DND-41 (cell line): Measurements from ENCODE around the gene RHD.
A peak's percentile ranks its signal among the peaks of the same experiment; 100 is the strongest.

Experiments
- ATAC-seq: fragments of 200-7000 bp; cut with Tn5 transposase; 3 replicates; pipeline ENCODE4 v1.9.1; 2021; ENCODE audit warnings: low read depth; ENCODE audit not compliant: insufficient read depth
- DNase-seq: peaks from one replicate; pipeline ENCODE4 v3.0.0-alpha.2; 2020
- H2AFZ ChIP-seq: 2 replicates; pipeline ENCODE4 v1.6.0; 2012; ENCODE audit warnings: low read depth, low read length
- H3K27ac ChIP-seq: 2 replicates; pipeline ENCODE4 v1.5.1; 2012; ENCODE audit warnings: low read length, inconsistent platforms
- H3K27me3 ChIP-seq: fragments of 200-600 bp; sonication (generic); 2 replicates; pipeline ENCODE4 v1.6.0; 2012; ENCODE audit warnings: low read length, mild to moderate bottlenecking, inconsistent platforms; ENCODE audit not compliant: insufficient read depth, poor library complexity
- H3K36me3 ChIP-seq: 2 replicates; pipeline ENCODE4 v1.5.1; 2012; ENCODE audit warnings: low read length, inconsistent platforms; ENCODE audit not compliant: insufficient read depth
- H3K4me1 ChIP-seq: 2 replicates; pipeline ENCODE4 v1.5.1; 2012; ENCODE audit warnings: mild to moderate bottlenecking, low read length; ENCODE audit not compliant: insufficient read depth
- H3K4me2 ChIP-seq: 2 replicates; pipeline ENCODE4 v1.6.0; 2012; ENCODE audit warnings: mild to moderate bottlenecking, moderate library complexity, low read length, inconsistent platforms; ENCODE audit not compliant: insufficient read depth
- H3K4me3 ChIP-seq, 2 experiments: fragments of 200-600 bp in 1 of 2; shearing (Covaris generic) in 1 of 2; 2 replicates each; pipeline ENCODE4 v1.5.1; 2012 to 2016; ENCODE audit warnings: inconsistent platforms in 2 of 2, low read length in 2 of 2, mild to moderate bottlenecking in 2 of 2, low read depth in 1 of 2, moderate library complexity in 1 of 2
- H3K79me2 ChIP-seq: 2 replicates; pipeline ENCODE4 v1.6.0; 2012; ENCODE audit warnings: low read length, inconsistent platforms; ENCODE audit not compliant: insufficient read depth
- H3K9ac ChIP-seq: 2 replicates; pipeline ENCODE4 v1.6.0; 2012; ENCODE audit warnings: low read depth, mild to moderate bottlenecking, inconsistent platforms, low read length, moderate library complexity
- H3K9me3 ChIP-seq: 2 replicates; pipeline ENCODE4 v1.5.1; 2012; ENCODE audit warnings: low read length, moderate library complexity, mild to moderate bottlenecking, inconsistent platforms; ENCODE audit not compliant: insufficient read depth, severe bottlenecking
- H4K20me1 ChIP-seq: 2 replicates; pipeline ENCODE4 v1.6.0; 2012; ENCODE audit warnings: low read length; ENCODE audit not compliant: insufficient read depth
- EZH2 ChIP-seq: IDR thresholded peaks from 3 replicates; pipeline ENCODE4 v1.6.1; 2012; ENCODE audit warnings: borderline replicate concordance, low read depth, mild to moderate bottlenecking, moderate library complexity, low read length, inconsistent platforms; ENCODE audit not compliant: severe bottlenecking
- TF ChIP-seq, protein P1 (sequence below): IDR thresholded peaks from 2 replicates; pipeline ENCODE4 v1.5.1; 2012; ENCODE audit warnings: borderline replicate concordance, low read length, moderate library complexity, mild to moderate bottlenecking; ENCODE audit not compliant: poor library complexity, severe bottlenecking; ENCODE audit errors: extremely low read depth

RHD gene

DNA sequence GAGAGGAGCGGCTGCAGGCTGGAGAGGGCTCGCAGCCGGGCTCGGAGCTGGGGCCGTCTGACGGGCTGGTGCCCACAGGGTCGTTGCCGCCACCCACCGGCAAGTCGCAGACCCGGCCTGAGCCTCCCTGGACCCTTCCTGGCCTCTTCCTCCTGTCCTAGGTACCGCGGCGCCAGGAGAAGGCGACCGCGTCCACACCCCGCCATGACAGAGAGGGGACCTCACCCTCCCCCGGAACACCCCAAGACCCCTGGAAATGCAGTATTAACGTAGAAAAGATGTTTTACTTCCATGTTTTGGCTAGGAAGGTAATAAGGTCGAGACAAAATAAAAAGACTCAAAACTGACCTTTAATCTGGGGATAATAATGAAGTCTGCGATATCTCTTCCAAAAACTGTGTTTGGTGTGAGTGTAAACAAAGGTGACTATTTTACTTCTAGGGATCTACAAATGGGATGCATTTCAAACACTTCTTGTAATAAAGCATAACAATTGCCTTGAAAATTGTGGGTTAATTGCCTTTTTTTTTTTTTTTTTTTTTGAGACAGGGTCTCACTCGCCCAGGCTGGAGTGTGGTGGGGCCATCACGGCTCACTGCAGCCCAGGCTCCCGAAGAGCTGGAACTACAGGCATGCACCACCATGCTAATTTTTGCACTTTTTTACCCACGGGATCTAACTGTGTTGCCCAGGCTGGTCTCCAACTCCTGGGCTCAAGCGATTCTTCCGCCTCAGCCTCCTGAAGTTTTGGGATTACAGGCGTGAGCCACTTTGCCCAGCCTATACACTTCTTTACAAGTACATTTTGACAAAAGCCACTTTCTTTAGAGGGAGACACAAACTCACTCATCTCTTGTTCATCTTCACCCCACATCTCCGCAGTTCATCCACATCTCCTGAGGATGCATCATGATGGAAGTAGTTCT lies 24.2 kb upstream of the RHD start:
- no peaks in the 10 kb centered on the region for H3K27me3 ChIP-seq
- DNase-seq (no peak), ATAC-seq (peak; percentile 56)
- H3K4me3 ChIP-seq: peak overlapping the region; percentile 60 to 96
- H3K27ac ChIP-seq: peak overlapping the region; percentile 99
- peaks cover 30% of the 10 kb centered on the region for H4K20me1 ChIP-seq
- H2AFZ ChIP-seq: peak overlapping the region; percentile 97
- H3K4me2 ChIP-seq: peak overlapping the region; percentile 76
- H3K9me3 ChIP-seq: no peaks in the 10 kb centered on the region
- peaks cover 43% of the 10 kb centered on the region for H3K79me2 ChIP-seq
- peaks cover 42% of the 10 kb centered on the region for H3K4me1 ChIP-seq
- peaks cover 37% of the 10 kb centered on the region for H3K36me3 ChIP-seq
- H3K9ac ChIP-seq: peak overlapping the region; percentile 93
- TF ChIP-seq, protein P1, sequence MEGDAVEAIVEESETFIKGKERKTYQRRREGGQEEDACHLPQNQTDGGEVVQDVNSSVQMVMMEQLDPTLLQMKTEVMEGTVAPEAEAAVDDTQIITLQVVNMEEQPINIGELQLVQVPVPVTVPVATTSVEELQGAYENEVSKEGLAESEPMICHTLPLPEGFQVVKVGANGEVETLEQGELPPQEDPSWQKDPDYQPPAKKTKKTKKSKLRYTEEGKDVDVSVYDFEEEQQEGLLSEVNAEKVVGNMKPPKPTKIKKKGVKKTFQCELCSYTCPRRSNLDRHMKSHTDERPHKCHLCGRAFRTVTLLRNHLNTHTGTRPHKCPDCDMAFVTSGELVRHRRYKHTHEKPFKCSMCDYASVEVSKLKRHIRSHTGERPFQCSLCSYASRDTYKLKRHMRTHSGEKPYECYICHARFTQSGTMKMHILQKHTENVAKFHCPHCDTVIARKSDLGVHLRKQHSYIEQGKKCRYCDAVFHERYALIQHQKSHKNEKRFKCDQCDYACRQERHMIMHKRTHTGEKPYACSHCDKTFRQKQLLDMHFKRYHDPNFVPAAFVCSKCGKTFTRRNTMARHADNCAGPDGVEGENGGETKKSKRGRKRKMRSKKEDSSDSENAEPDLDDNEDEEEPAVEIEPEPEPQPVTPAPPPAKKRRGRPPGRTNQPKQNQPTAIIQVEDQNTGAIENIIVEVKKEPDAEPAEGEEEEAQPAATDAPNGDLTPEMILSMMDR: no peak
- no peak for TF ChIP-seq EZH2

DNA sequence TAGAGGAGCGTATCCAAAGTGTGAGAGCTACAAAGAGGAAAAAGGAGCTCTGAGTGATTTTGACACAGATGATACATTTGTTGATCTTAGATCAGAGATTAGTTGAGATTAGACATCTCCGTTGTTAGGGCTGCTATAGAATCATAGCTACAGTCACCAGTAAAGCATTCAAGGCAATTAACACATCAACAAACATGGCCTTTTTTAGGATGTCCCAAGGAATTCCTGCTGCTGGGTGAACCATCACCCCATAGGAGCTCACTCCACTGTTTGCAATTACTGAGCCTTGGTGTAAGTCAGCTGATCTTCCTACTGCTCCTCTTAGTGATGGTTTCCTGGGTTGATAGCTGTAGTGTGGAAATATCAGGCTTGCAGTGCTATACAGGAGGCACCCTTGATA lies 18.4 kb upstream of the RHD start:
- no peak overlapping the region for H2AFZ ChIP-seq
- no peak overlapping the region for H3K4me2 ChIP-seq
- no peak overlapping the region for H3K4me3 ChIP-seq
- H4K20me1 ChIP-seq: no peaks in the 10 kb centered on the region; the same call in 1 of the 2 replicates
- H3K36me3 ChIP-seq: no peaks in the 10 kb centered on the region
- H3K4me1 ChIP-seq: no peaks in the 10 kb centered on the region
- DNase-seq (no peak), ATAC-seq (no peak)
- no peak overlapping the region for H3K9ac ChIP-seq
- H3K79me2 ChIP-seq: no peaks in the 10 kb centered on the region; the same call in 1 of the 2 replicates
- H3K27me3 ChIP-seq: no peaks in the 10 kb centered on the region
- no peak for TF ChIP-seq EZH2
- TF ChIP-seq, protein P1: no peak
- H3K27ac ChIP-seq: no peak overlapping the region
- H3K9me3 ChIP-seq: no peaks in the 10 kb centered on the region

DNA sequence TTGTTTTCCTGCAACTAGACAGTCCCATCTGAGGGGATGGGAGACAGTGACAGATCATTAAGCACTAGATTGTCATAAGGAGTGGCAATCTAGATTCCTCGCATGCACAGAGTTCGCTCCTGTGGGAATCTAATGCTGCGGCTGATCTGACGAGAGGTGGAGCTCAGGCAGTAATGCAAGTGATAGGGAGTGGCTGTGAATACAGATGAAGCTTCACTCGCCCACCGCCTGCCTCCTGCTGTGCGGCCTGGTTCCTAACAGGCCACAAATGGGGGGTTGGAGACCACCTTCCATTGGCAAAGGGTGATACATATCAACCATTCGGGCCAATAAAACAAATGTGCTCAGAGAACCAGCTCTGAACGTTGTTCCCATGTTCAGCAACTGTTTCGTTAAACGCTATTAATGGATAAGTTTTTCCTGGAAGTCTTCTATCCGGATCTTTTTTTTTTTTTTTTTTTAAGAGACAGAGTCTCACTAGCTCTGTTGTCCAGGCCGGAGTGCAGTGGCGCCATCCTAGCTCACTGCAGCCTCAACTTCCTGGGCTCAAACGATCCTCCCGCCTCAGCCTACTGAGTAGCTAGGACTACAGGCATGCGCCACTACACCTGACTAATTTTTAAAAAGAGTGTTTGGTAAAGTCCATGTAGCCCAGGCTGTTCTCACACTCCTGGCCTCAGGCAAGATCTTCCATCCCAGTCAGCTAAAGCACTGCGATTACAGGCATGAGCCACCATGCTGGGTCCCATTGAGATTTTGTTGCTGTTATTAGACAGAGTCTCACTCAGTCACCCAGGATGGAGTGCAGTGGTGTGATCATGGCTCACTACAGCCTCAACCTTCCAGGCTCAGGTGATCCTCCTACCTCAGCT lies 16.4 kb upstream of the RHD start:
- H3K27me3 ChIP-seq: no peaks in the 10 kb centered on the region
- ATAC-seq: no peak
- H3K4me1 ChIP-seq: no peaks in the 10 kb centered on the region
- no peaks in the 10 kb centered on the region for H3K9me3 ChIP-seq
- H3K36me3 ChIP-seq: no peaks in the 10 kb centered on the region
- H3K4me2 ChIP-seq: no peak overlapping the region
- H3K79me2 ChIP-seq: no peaks in the 10 kb centered on the region; the same call in 1 of the 2 replicates
- no peak overlapping the region for H3K27ac ChIP-seq
- no peak overlapping the region for H3K9ac ChIP-seq
- no peak for TF ChIP-seq EZH2
- TF ChIP-seq, protein P1: no peak
- no peak overlapping the region for H2AFZ ChIP-seq
- DNase-seq: no peak
- no peak overlapping the region for H3K4me3 ChIP-seq
- H4K20me1 ChIP-seq: no peaks in the 10 kb centered on the region; the same call in 1 of the 2 replicates
